NCI-H748 (cell line): ENCODE data around the gene MPHOSPH9.

Experiments used
- DNase-seq: peaks from one replicate; lab custom pipeline; 2025; ENCODE audit not compliant: unreplicated experiment; lab: John Stamatoyannopoulos, UW

The MPHOSPH9 gene

GRCh38 chr12:123232807-123233504 lies at the start of gene MPHOSPH9, which contains the start of gene MTRFR:
Gene MPHOSPH9, minus strand, starts transcription at chr12:123233141. Its CDS starts 2,777 bp downstream, at chr12:123230364.
Gene MTRFR, plus strand, starts transcription at chr12:123233436. Its CDS starts 20,239 bp downstream, at chr12:123253675.
- peak; percentile 99 for DNase-seq

- DNase-seq, result no peak
These were observed 49.2 kb upstream of the MPHOSPH9 start for GRCh38 chr12:123282111-123282510.

- DNase-seq, result no peak
These were observed 48.0 kb upstream of the MPHOSPH9 start for GRCh38 chr12:123280971-123281370.

- no peak for DNase-seq
These were observed 45.2 kb upstream of the MPHOSPH9 start for GRCh38 chr12:123278101-123278627.

GRCh38 chr12:123273166-123273565 lies 40.2 kb upstream of the MPHOSPH9 start:
- DNase-seq, result no peak

GRCh38 chr12:123271001-123271668 lies 38.2 kb upstream of the MPHOSPH9 start:
- DNase-seq, result peak; percentile 74

GRCh38 chr12:123270214-123271000 lies 37.5 kb upstream of the MPHOSPH9 start:
- DNase-seq, result peak; percentile 26

- no peak for DNase-seq
These were observed 36.9 kb upstream of the MPHOSPH9 start for GRCh38 chr12:123269896-123270213.

GRCh38 chr12:123269395-123269892 lies 36.5 kb upstream of the MPHOSPH9 start:
- DNase-seq, result peak; percentile 26

GRCh38 chr12:123268850-123269249 lies 35.9 kb upstream of the MPHOSPH9 start:
- no peak for DNase-seq

GRCh38 chr12:123267991-123268843 lies 35.3 kb upstream of the MPHOSPH9 start:
- DNase-seq, result peak; percentile 55

- DNase-seq, result no peak
These were observed 34.5 kb upstream of the MPHOSPH9 start for GRCh38 chr12:123267335-123267920.

- DNase-seq, result no peak
These were observed 33.8 kb upstream of the MPHOSPH9 start for GRCh38 chr12:123266679-123267277.

- DNase-seq, result no peak
These were observed 33.1 kb upstream of the MPHOSPH9 start for GRCh38 chr12:123265851-123266678.

GRCh38 chr12:123264642-123265041 lies 31.7 kb upstream of the MPHOSPH9 start:
- DNase-seq, result no peak

- DNase-seq, result no peak
These were observed 30.4 kb upstream of the MPHOSPH9 start for GRCh38 chr12:123263196-123263817.

- no peak for DNase-seq
These were observed 28.3 kb upstream of the MPHOSPH9 start for GRCh38 chr12:123261196-123261595.

GRCh38 chr12:123260081-123260480 lies 27.1 kb upstream of the MPHOSPH9 start:
- no peak for DNase-seq
